Esophagus (tissue), 2 donors: ENCODE measurements around the gene PHC3. TPM values are rescaled to one million over a fixed set of nuclear protein-coding genes. Genes with fewer than 3 reads are reported as not detected.
"Not testable (repeated sequence)": the region's sequence is repeated elsewhere in the genome, so short reads cannot be mapped to it uniquely, and the experiment has no call there.

ENCODE experiments used
- H3K27ac ChIP-seq, 2 donors: one replicate each; pipeline ENCODE4 v1.5.1; 2013; ENCODE audit warnings: low read depth in 2 of 2, mild to moderate bottlenecking in 2 of 2, inconsistent platforms in 1 of 2, low read length in 1 of 2, moderate library complexity in 1 of 2
- H3K27me3 ChIP-seq, 2 donors: one replicate each; pipeline ENCODE4 v1.6.1; 2013; ENCODE audit warnings: low read length in 2 of 2, control low read depth in 1 of 2, mild to moderate bottlenecking in 1 of 2; ENCODE audit not compliant: insufficient read depth in 2 of 2, control insufficient read depth in 1 of 2
- H3K36me3 ChIP-seq, 2 donors: one replicate each; pipeline ENCODE4 v1.6.1; 2013; ENCODE audit warnings: low read length in 1 of 2; ENCODE audit not compliant: control insufficient read depth in 2 of 2, insufficient read depth in 2 of 2
- H3K4me1 ChIP-seq, 2 donors: one replicate each; pipeline ENCODE4 v1.6.1; 2013; ENCODE audit warnings: low read length in 1 of 2; ENCODE audit not compliant: control insufficient read depth in 2 of 2, insufficient read depth in 2 of 2
- H3K4me3 ChIP-seq, 2 donors: one replicate each; pipeline ENCODE4 v1.5.1; 2013; ENCODE audit warnings: low read length in 2 of 2, mild to moderate bottlenecking in 2 of 2, low read depth in 1 of 2, moderate library complexity in 1 of 2
- H3K9me3 ChIP-seq, 2 donors: one replicate each; pipeline ENCODE4 v1.6.1; 2013; ENCODE audit warnings: mild to moderate bottlenecking in 2 of 2, low read depth in 1 of 2, low read length in 1 of 2, moderate library complexity in 1 of 2; ENCODE audit not compliant: control insufficient read depth in 2 of 2, insufficient read depth in 1 of 2
- WGBS, 2 donors: extraction: QIAGEN DNeasy Blood & Tissue Kit; methylation state at CpG; one replicate each; pipeline ENCODE4 v1.1.7; 2013; 5-methylcytosine and 5-hydroxymethylcytosine counted together
- polyA plus RNA-seq, 2 donors: library from polyadenylated mRNA; stranded (reverse); fragments of 200-250 nt; gene quantifications; one replicate each; pipeline ENCODE4 v1.2.3, GENCODE V29; 2013
- donor health status: healthy with polysubstance abuse.
- donor health status: Bipolar disorder and iron deficiency.

The PHC3 gene
- polyA plus RNA-seq, 2 donors, result 3.4 to 5.4 TPM

DNA sequence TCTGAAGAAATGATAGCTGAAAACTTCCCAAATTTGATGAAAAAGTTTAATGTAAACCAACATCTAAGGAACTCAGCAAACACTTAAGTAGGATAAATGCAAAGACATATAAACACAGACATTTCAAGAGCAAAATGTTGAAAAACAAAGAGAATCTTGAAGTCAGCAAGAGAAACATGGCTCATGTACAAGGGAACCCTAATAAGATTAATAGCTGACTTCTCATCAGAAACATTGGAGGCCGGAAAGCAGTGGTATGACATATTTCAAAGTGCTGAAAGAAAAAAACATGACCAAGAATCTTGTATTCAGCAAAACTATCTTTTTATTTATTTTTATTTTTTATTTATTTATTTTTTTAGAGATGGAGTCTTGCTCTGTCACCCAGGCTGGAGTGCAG is 30.1 kb upstream of the PHC3 start:
- Histone ChIP-seq H3K27ac (no peak overlapping the region), H3K4me1 (no peaks in the 10 kb centered on the region), H3K36me3 (no peaks in the 10 kb centered on the region), H3K9me3 (no peaks in the 10 kb centered on the region), H3K27me3 (no peaks in the 10 kb centered on the region), H3K4me3 (no peak overlapping the region)
- 97 to 100% methylated on average over 1 of the region's 1 CpG for WGBS, 2 donors

- H3K9me3 ChIP-seq, result no peaks in the 10 kb centered on the region
- H3K27me3 ChIP-seq, result no peaks in the 10 kb centered on the region
- WGBS, 2 donors, result 66 to 80% methylated on average over 6 of the region's 6 CpGs
- no peaks in the 10 kb centered on the region for H3K4me1 ChIP-seq
- no peak overlapping the region for H3K4me3 ChIP-seq
- H3K27ac ChIP-seq, result no peak overlapping the region
- H3K36me3 ChIP-seq, result no peaks in the 10 kb centered on the region
Measured at GRCh38 chr3:170207717-170208116, 26.2 kb upstream of the PHC3 start.

GRCh38 chr3:170206164-170206762 is 24.7 kb upstream of the PHC3 start:
- H3K4me3 ChIP-seq, H3K27me3 ChIP-seq, H3K36me3 ChIP-seq, H3K4me1 ChIP-seq, H3K9me3 ChIP-seq, H3K27ac ChIP-seq: not testable (repeated sequence)
- 83 to 89% methylated on average over 11 of the region's 11 CpGs for WGBS, 2 donors

- no peaks in the 10 kb centered on the region for H3K9me3 ChIP-seq
- H3K27ac ChIP-seq, result no peak overlapping the region
- H3K36me3 ChIP-seq, result no peaks in the 10 kb centered on the region
- no peaks in the 10 kb centered on the region for H3K27me3 ChIP-seq
- no peak overlapping the region for H3K4me3 ChIP-seq
- WGBS, 2 donors, result 80 to 81% methylated on average over 2 of the region's 2 CpGs
- no peaks in the 10 kb centered on the region for H3K4me1 ChIP-seq
Measured at GRCh38 chr3:170205302-170205701, 23.8 kb upstream of the PHC3 start.

- 95 to 97% methylated on average over 10 of the region's 10 CpGs for WGBS, 2 donors
- no peaks in the 10 kb centered on the region for H3K36me3 ChIP-seq
Measured at GRCh38 chr3:170204509-170204908, 23.0 kb upstream of the PHC3 start.

GRCh38 chr3:170204023-170204472 is 22.5 kb upstream of the PHC3 start:
- no peaks in the 10 kb centered on the region for H3K4me1 ChIP-seq
- no peaks in the 10 kb centered on the region for H3K9me3 ChIP-seq
- no peak overlapping the region for H3K4me3 ChIP-seq
- H3K27me3 ChIP-seq, result no peaks in the 10 kb centered on the region
- no peak overlapping the region for H3K27ac ChIP-seq
- no peaks in the 10 kb centered on the region for H3K36me3 ChIP-seq
- 63 to 79% methylated on average over 3 of the region's 3 CpGs for WGBS, 2 donors

More at GRCh38 chr3:170204509-170204908, 23.0 kb upstream of the PHC3 start:
- no peaks in the 10 kb centered on the region for H3K9me3 ChIP-seq
- H3K27me3 ChIP-seq, result no peaks in the 10 kb centered on the region
- no peak overlapping the region for H3K4me3 ChIP-seq
- no peak overlapping the region for H3K27ac ChIP-seq
- no peaks in the 10 kb centered on the region for H3K4me1 ChIP-seq

- H3K9me3 ChIP-seq, result no peaks in the 10 kb centered on the region
- no peaks in the 10 kb centered on the region for H3K27me3 ChIP-seq
- H3K27ac ChIP-seq, result no peak overlapping the region
- no peak overlapping the region for H3K4me3 ChIP-seq
- H3K36me3 ChIP-seq, result no peaks in the 10 kb centered on the region
- 68 to 87% methylated on average over 4 of the region's 4 CpGs for WGBS, 2 donors
- no peaks in the 10 kb centered on the region for H3K4me1 ChIP-seq
Measured at GRCh38 chr3:170203457-170203856, 21.9 kb upstream of the PHC3 start.

GRCh38 chr3:170201527-170201926 is 20.0 kb upstream of the PHC3 start:
- Histone ChIP-seq H3K4me1 (no peaks in the 10 kb centered on the region), H3K27me3 (no peaks in the 10 kb centered on the region), H3K4me3 (no peak overlapping the region), H3K36me3 (no peaks in the 10 kb centered on the region), H3K27ac (no peak overlapping the region), H3K9me3 (no peaks in the 10 kb centered on the region)
- WGBS, 2 donors, result 93 to 94% methylated on average over 5 of the region's 5 CpGs

GRCh38 chr3:170200987-170201386 is 19.5 kb upstream of the PHC3 start:
- no peak overlapping the region for H3K27ac ChIP-seq
- H3K36me3 ChIP-seq, result no peaks in the 10 kb centered on the region
- no peaks in the 10 kb centered on the region for H3K4me1 ChIP-seq
- no peak overlapping the region for H3K4me3 ChIP-seq
- no peaks in the 10 kb centered on the region for H3K9me3 ChIP-seq
- no peaks in the 10 kb centered on the region for H3K27me3 ChIP-seq

GRCh38 chr3:170196833-170197232 is 15.3 kb upstream of the PHC3 start:
- WGBS, 2 donors, result 89 to 92% methylated on average over 3 of the region's 3 CpGs
- no peaks in the 10 kb centered on the region for H3K27me3 ChIP-seq
- H3K36me3 ChIP-seq, result no peaks in the 10 kb centered on the region
- H3K27ac ChIP-seq, result no peak overlapping the region
- H3K9me3 ChIP-seq, result no peaks in the 10 kb centered on the region
- no peak overlapping the region for H3K4me3 ChIP-seq
- no peaks in the 10 kb centered on the region for H3K4me1 ChIP-seq
